Central memory CD8-positive, alpha-beta T cell (primary cell): ENCODE measurements around the gene ZBTB22.

Source experiments
- ATAC-seq: fragments of 150-1000 bp; cut with Tn5 transposase; replicated peaks from 2 replicates; pipeline ENCODE4 v1.10.0; 2022; ENCODE audit warnings: mild to moderate bottlenecking, moderate FRiP score, moderate number of reproducible peaks; ENCODE audit not compliant: poor library complexity, severe bottlenecking; ENCODE audit errors: extremely low read depth
- DNase-seq, 2 donors: peaks; one replicate each; pipeline ENCODE4 v3.0.0; 2021; ENCODE audit warnings: low spot score in 2 of 2
- H3K27ac Mint-ChIP-seq: one replicate; pipeline ENCODE4 v1.8.0; 2022; ENCODE audit warnings: low read depth, mild to moderate bottlenecking, moderate library complexity, mixed read lengths
- H3K27me3 Mint-ChIP-seq: one replicate; pipeline ENCODE4 v1.8.0; 2022; ENCODE audit warnings: mixed read lengths
- H3K36me3 Mint-ChIP-seq: one replicate; pipeline ENCODE4 v1.8.0; 2022; ENCODE audit warnings: mild to moderate bottlenecking, moderate library complexity, mixed read lengths; ENCODE audit not compliant: insufficient read depth
- H3K4me1 Mint-ChIP-seq: one replicate; pipeline ENCODE4 v1.8.0; 2022; ENCODE audit warnings: mixed read lengths
- H3K4me3 Mint-ChIP-seq: one replicate; pipeline ENCODE4 v1.8.0; 2022; ENCODE audit warnings: mild to moderate bottlenecking, moderate library complexity, mixed read lengths
- H3K9me3 Mint-ChIP-seq: one replicate; pipeline ENCODE4 v1.8.0; 2022; ENCODE audit warnings: mixed read lengths

Gene ZBTB22

GRCh38 chr6:33312361-33313104, 5.0 kb downstream of the ZBTB22 start:
- Mint-ChIP-seq H3K27ac (peak overlapping the region; percentile 100), H3K4me3 (peak overlapping the region; percentile 95), H3K36me3 (peaks cover 61% of the 10 kb centered on the region), H3K9me3 (no peaks in the 10 kb centered on the region), H3K4me1 (peaks cover 51% of the 10 kb centered on the region), H3K27me3 (no peaks in the 10 kb centered on the region)
- ATAC-seq (peak; percentile 26), DNase-seq (peak; percentile 54 to 73)

- Mint-ChIP-seq H3K36me3 (peaks cover 81% of the 10 kb centered on the region), H3K27ac (no peak overlapping the region), H3K9me3 (no peaks in the 10 kb centered on the region), H3K4me3 (no peak overlapping the region), H3K4me1 (peaks cover 40% of the 10 kb centered on the region), H3K27me3 (no peaks in the 10 kb centered on the region)
- no peak for ATAC-seq
- no peak for DNase-seq
Measured at GRCh38 chr6:33306356-33306755, 11.2 kb downstream of the ZBTB22 start.

- H3K9me3 Mint-ChIP-seq, result no peaks in the 10 kb centered on the region
- peaks cover 78% of the 10 kb centered on the region for H3K36me3 Mint-ChIP-seq
- H3K4me1 Mint-ChIP-seq, result peaks cover 47% of the 10 kb centered on the region
- ATAC-seq (no peak), DNase-seq (no peak)
- H3K27me3 Mint-ChIP-seq, result no peaks in the 10 kb centered on the region
- no peak overlapping the region for H3K4me3 Mint-ChIP-seq
- H3K27ac Mint-ChIP-seq, result no peak overlapping the region
Measured at GRCh38 chr6:33305052-33305451, 12.5 kb downstream of the ZBTB22 start.

GRCh38 chr6:33304216-33304615, 13.3 kb downstream of the ZBTB22 start:
- no peak for DNase-seq
- Mint-ChIP-seq H3K27ac (no peak overlapping the region), H3K4me3 (peak overlapping the region; percentile 5)

GRCh38 chr6:33301877-33302276, 15.7 kb downstream of the ZBTB22 start:
- DNase-seq, result no peak
- Mint-ChIP-seq H3K27ac (peak overlapping the region; percentile 14), H3K4me1 (peaks cover 65% of the 10 kb centered on the region), H3K9me3 (no peaks in the 10 kb centered on the region), H3K4me3 (peak overlapping the region; percentile 12), H3K27me3 (no peaks in the 10 kb centered on the region), H3K36me3 (peaks cover 76% of the 10 kb centered on the region)
- ATAC-seq, result no peak

More at GRCh38 chr6:33304216-33304615, 13.3 kb downstream of the ZBTB22 start:
- no peaks in the 10 kb centered on the region for H3K9me3 Mint-ChIP-seq
- H3K27me3 Mint-ChIP-seq, result no peaks in the 10 kb centered on the region
- no peak for ATAC-seq
- peaks cover 80% of the 10 kb centered on the region for H3K36me3 Mint-ChIP-seq
- H3K4me1 Mint-ChIP-seq, result peaks cover 55% of the 10 kb centered on the region

GRCh38 chr6:33299237-33299944, 18.2 kb downstream of the ZBTB22 start:
- Mint-ChIP-seq H3K4me1 (peaks cover 54% of the 10 kb centered on the region), H3K4me3 (peak overlapping the region; percentile 97), H3K9me3 (no peaks in the 10 kb centered on the region), H3K27me3 (no peaks in the 10 kb centered on the region), H3K27ac (peak overlapping the region; percentile 98), H3K36me3 (peaks cover 62% of the 10 kb centered on the region)
- DNase-seq (peak; percentile 90), ATAC-seq (peak; percentile 89)

- Mint-ChIP-seq H3K36me3 (peaks cover 56% of the 10 kb centered on the region), H3K4me1 (peaks cover 51% of the 10 kb centered on the region), H3K4me3 (peak within 1 kb of the TSS; percentile 97), H3K27ac (peak within 1 kb of the TSS; percentile 98), H3K27me3 (no peaks in the 10 kb centered on the region), H3K9me3 (no peaks in the 10 kb centered on the region)
- DNase-seq (no peak), ATAC-seq (peak; percentile 23)
Measured at GRCh38 chr6:33298773-33299236, 18.7 kb downstream of the ZBTB22 start, which contains the start of gene RGL2. Gene RGL2 (minus strand): TSS chr6:33298942. CDS start chr6:33298610, 332 bp downstream.

GRCh38 chr6:33297956-33298772, 19.4 kb downstream of the ZBTB22 start:
- Mint-ChIP-seq H3K4me3 (peak overlapping the region; percentile 97), H3K36me3 (peaks cover 52% of the 10 kb centered on the region), H3K27me3 (no peaks in the 10 kb centered on the region), H3K9me3 (no peaks in the 10 kb centered on the region), H3K27ac (peak overlapping the region; percentile 98), H3K4me1 (peaks cover 47% of the 10 kb centered on the region)
- DNase-seq (peak in 1 of 2 donors; percentile 49), ATAC-seq (peak; percentile 0)

GRCh38 chr6:33297406-33297955, 20.1 kb downstream of the ZBTB22 start:
- DNase-seq (no peak), ATAC-seq (no peak)
- Mint-ChIP-seq H3K27me3 (no peaks in the 10 kb centered on the region), H3K9me3 (no peaks in the 10 kb centered on the region), H3K36me3 (peaks cover 46% of the 10 kb centered on the region), H3K27ac (peak overlapping the region; percentile 98), H3K4me3 (peak overlapping the region; percentile 97), H3K4me1 (peaks cover 47% of the 10 kb centered on the region)

- Mint-ChIP-seq H3K27ac (no peak overlapping the region), H3K27me3 (no peaks in the 10 kb centered on the region), H3K4me3 (peak overlapping the region; percentile 97), H3K36me3 (peaks cover 43% of the 10 kb centered on the region), H3K4me1 (peaks cover 47% of the 10 kb centered on the region), H3K9me3 (no peaks in the 10 kb centered on the region)
- ATAC-seq (no peak), DNase-seq (no peak)
Measured at GRCh38 chr6:33296797-33297405, 20.6 kb downstream of the ZBTB22 start.

- DNase-seq, result no peak
- H3K27me3 Mint-ChIP-seq, result no peaks in the 10 kb centered on the region
- peak overlapping the region; percentile 97 for H3K4me3 Mint-ChIP-seq
- peaks cover 36% of the 10 kb centered on the region for H3K36me3 Mint-ChIP-seq
- no peak for ATAC-seq
- H3K4me1 Mint-ChIP-seq, result peaks cover 41% of the 10 kb centered on the region
- H3K9me3 Mint-ChIP-seq, result no peaks in the 10 kb centered on the region
- peak overlapping the region; percentile 72 for H3K27ac Mint-ChIP-seq
Measured at GRCh38 chr6:33295621-33296369, 21.7 kb downstream of the ZBTB22 start.
